ENCODE measurements around the gene PARVB. TPM values are rescaled to one million over a fixed set of nuclear protein-coding genes. Genes with fewer than 3 reads are reported as not detected.

The PARVB gene
- total RNA-seq, 1 donor from 2014 or later = 79.9 TPM

- TF ChIP-seq, protein P1, sequence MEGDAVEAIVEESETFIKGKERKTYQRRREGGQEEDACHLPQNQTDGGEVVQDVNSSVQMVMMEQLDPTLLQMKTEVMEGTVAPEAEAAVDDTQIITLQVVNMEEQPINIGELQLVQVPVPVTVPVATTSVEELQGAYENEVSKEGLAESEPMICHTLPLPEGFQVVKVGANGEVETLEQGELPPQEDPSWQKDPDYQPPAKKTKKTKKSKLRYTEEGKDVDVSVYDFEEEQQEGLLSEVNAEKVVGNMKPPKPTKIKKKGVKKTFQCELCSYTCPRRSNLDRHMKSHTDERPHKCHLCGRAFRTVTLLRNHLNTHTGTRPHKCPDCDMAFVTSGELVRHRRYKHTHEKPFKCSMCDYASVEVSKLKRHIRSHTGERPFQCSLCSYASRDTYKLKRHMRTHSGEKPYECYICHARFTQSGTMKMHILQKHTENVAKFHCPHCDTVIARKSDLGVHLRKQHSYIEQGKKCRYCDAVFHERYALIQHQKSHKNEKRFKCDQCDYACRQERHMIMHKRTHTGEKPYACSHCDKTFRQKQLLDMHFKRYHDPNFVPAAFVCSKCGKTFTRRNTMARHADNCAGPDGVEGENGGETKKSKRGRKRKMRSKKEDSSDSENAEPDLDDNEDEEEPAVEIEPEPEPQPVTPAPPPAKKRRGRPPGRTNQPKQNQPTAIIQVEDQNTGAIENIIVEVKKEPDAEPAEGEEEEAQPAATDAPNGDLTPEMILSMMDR (conservative IDR thresholded peaks at IDR 0.05; ENCODE audit: low read depth, low read length) = no peak
- DNase-seq (ENCODE audit: low read depth) = no peak
- no peak overlapping the region for H3K4me3 ChIP-seq (ENCODE audit: low read depth, low read length)
Measured at GRCh38 chr22:44042249-44043218, 18.4 kb downstream of the PARVB start.

GRCh38 chr22:44045145-44045544 lies 21.0 kb downstream of the PARVB start:
- TF ChIP-seq, protein P1 (conservative IDR thresholded peaks at IDR 0.05; ENCODE audit: low read depth, low read length) = no peak

GRCh38 chr22:44046485-44047141 lies 22.5 kb downstream of the PARVB start:
- H3K4me3 ChIP-seq (ENCODE audit: low read depth, low read length) = no peak overlapping the region
- TF ChIP-seq, protein P1 (conservative IDR thresholded peaks at IDR 0.05; ENCODE audit: low read depth, low read length) = no peak
- DNase-seq (ENCODE audit: low read depth) = no peak

More at GRCh38 chr22:44045145-44045544, 21.0 kb downstream of the PARVB start:
- H3K4me3 ChIP-seq (ENCODE audit: low read depth, low read length) = no peak overlapping the region
- DNase-seq (ENCODE audit: low read depth) = no peak

- TF ChIP-seq, protein P1 (conservative IDR thresholded peaks at IDR 0.05; ENCODE audit: low read depth, low read length) = no peak
- no peak for DNase-seq (ENCODE audit: low read depth)
- no peak overlapping the region for H3K4me3 ChIP-seq (ENCODE audit: low read depth, low read length)
Measured at GRCh38 chr22:44047891-44048301, 23.8 kb downstream of the PARVB start.

DNA sequence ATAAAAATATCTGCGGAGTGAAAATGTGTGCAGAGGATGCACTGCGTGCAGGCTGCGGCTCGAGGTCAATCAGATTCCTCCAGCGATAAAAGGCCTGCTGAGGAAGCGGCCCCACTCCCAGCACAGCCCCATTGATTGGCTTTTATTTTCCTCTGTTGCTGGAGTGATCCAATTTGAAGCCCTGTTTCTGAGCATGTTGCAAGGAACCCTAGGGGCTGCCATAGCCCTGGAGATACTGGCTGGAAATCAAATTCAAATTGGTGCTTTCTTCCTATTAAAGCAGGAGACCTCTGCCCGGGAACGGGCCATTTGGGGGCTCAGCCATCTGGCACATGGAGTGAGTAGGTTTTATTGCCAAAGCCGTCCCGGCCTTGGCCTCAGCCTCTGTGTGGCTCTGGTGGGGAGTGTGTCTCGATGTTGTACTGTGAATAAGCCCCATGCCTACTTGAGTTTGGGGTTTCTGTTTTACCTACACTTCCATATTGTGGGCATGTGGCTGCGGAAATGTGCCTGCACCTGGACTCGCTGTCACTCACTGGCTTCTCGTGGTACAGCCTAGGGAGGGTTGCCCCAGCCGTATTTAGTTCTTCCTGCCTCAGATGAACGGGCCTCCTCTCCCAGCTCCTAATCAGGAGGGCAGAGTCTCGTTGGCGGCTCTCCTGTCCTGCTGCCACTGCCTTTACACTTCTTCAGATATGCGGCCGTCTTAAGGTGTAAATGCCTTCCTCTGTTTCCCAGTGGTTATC lies 25.6 kb downstream of the PARVB start:
- H3K4me3 ChIP-seq (ENCODE audit: low read depth, low read length) = no peak overlapping the region

DNA sequence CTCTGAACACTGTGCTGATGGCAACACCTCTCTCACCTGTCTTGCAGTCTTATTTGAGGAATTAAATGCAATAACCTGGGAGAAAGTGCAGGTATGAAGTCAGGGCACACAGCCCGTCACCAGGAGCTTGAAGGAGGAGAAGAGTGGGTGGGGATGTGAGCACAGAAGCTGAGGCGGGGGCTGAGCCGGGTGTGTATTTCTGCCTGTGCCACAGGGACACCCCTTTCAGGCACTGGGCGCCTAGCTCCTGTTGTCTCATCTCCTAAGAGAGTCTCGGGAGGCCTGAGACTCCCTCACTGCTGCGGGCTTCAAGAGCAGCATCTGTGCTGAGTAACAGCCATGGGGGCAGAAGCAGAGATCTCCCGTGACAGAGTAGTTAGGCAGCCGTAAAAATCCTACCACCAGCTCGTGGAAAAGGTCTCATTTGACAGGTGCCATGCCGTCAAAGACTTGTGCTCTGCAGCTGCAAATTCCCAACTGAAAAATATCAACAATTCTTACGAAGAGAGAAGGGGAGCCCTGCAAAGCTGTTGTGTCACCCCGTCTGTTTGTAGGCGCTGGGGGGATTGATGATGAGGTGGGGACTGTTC lies 26.8 kb downstream of the PARVB start:
- TF ChIP-seq, protein P1 (conservative IDR thresholded peaks at IDR 0.05; ENCODE audit: low read depth, low read length) = no peak
- no peak overlapping the region for H3K4me3 ChIP-seq (ENCODE audit: low read depth, low read length)

More for the DNA sequence above, 25.6 kb downstream of the PARVB start:
- no peak for DNase-seq (ENCODE audit: low read depth)
- TF ChIP-seq, protein P1 (conservative IDR thresholded peaks at IDR 0.05; ENCODE audit: low read depth, low read length) = no peak

More for the DNA sequence above, 26.8 kb downstream of the PARVB start:
- no peak for DNase-seq (ENCODE audit: low read depth)

Measured in epithelial cell of proximal tubule (primary cell).